CD4-positive, alpha-beta T cell treated with Interleukin-15 for 1 hour (primary cell): Measurements from ENCODE around the gene NUP37.

Source experiments
- DNase-seq: peaks from one replicate; pipeline ENCODE4 v3.0.0-alpha.2; 2020

The NUP37 gene

DNA sequence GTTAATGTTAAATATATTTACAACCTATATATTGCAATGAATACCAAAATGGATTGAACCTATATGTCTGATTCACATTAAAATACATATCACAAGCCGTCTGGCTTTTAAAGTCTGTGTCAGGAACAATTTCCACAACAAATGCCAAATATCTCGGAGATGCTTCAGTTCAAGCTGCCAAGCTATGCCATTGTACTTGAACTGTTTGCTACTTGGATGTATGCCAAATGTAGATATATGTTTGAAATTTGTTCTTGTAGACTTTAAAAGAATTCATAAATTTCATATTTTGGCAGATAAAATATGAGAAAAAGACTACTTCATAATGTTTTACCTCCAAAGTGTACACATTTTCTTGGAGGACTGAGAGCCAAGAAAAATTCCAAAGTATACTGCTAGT lies 95.1 kb downstream of the NUP37 start:
- no peak for DNase-seq

DNA sequence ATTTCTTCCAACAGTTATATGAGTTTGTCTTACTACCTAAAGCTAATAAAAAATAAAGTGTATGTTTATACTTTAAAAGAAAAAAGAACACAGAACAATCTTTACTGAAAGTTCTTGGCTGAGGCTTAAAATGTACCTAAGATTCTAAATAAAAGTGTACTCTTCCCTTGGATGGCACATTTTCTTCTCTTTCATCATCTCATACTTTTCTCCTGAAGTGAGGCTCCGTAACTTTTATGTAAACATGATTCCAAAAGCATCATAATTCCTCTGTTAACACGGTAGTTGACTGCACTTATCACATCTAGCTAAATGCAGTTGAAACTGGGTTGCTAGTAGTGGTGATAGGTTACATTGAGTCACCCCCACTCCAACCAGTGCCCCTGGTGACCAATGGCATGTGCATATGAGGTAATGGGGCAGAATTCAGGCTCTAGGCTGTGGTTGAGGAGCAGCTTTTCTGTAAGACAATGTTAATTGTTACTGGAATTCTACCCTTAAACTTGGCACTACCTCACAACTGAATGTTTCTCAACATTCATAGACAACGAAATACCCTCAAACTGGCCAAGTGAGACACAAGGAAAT lies 96.5 kb downstream of the NUP37 start:
- DNase-seq = no peak
